ENCODE data around the gene RPL31. TPM values are rescaled to one million over a fixed set of nuclear protein-coding genes. Genes with fewer than 3 reads are reported as not detected.
A peak's percentile ranks its signal among the peaks of the same experiment; 100 is the strongest.

RPL31 gene
- total and polyA plus RNA-seq, 8 donors: 272 to 7,137 (median 1,362) TPM

DNA sequence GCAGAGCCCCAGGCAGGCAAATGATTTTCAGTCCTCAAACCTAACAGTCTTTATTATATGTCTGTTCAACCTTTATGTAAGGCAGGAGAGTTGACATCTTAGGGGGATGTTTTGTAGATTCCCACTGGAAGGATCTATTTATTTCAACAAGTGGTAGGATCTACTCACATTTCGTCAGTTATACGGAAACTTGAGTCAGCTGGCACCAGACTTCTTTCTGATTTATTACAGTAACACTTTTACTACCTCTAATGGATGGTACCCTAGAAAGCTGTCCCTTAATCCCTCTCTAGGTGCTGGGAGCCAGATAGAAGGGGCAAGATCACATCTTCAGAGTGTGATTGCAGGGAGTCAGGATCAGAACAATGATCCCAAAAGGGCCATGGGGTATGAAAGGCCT lies 2.1 kb upstream of the RPL31 start:
- Histone ChIP-seq H3K9me3 (no peaks in the 10 kb centered on the region), H3K27ac (no peak overlapping the region), H3K36me3 (peaks cover 21 to 36% (median 32%) of the 10 kb centered on the region in 4 donors), H3K4me3 (no peak overlapping the region), H3K4me1 (peaks cover 13 to 31% (median 25%) of the 10 kb centered on the region in 4 donors), H3K27me3 (no peaks in the 10 kb centered on the region)
- DNase-seq: no peak
- TF ChIP-seq EP300 (IDR thresholded peaks at IDR 0.05) (no peak), POLR2AphosphoS5 (IDR thresholded peaks at IDR 0.05) (no peak), POLR2A (IDR thresholded peaks at IDR 0.05) (no peak)
- TF ChIP-seq, protein P1, sequence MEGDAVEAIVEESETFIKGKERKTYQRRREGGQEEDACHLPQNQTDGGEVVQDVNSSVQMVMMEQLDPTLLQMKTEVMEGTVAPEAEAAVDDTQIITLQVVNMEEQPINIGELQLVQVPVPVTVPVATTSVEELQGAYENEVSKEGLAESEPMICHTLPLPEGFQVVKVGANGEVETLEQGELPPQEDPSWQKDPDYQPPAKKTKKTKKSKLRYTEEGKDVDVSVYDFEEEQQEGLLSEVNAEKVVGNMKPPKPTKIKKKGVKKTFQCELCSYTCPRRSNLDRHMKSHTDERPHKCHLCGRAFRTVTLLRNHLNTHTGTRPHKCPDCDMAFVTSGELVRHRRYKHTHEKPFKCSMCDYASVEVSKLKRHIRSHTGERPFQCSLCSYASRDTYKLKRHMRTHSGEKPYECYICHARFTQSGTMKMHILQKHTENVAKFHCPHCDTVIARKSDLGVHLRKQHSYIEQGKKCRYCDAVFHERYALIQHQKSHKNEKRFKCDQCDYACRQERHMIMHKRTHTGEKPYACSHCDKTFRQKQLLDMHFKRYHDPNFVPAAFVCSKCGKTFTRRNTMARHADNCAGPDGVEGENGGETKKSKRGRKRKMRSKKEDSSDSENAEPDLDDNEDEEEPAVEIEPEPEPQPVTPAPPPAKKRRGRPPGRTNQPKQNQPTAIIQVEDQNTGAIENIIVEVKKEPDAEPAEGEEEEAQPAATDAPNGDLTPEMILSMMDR (IDR thresholded peaks at IDR 0.05): no peak
- intact Hi-C loops (cut with DNase I; ENCODE audit: low total_unique reads): no loop called here
- 86 to 95% (median 92%) methylated on average over 2 of the region's 2 CpGs for WGBS, 5 donors

GRCh38 chr2:101002562-101003277 lies 631 bp downstream of the RPL31 start:
- Histone ChIP-seq H3K27ac (peak overlapping the region; percentile 87 to 94 (median 91)), H3K36me3 (peaks cover 41 to 43% (median 42%) of the 10 kb centered on the region in 4 donors), H3K4me1 (peaks cover 13 to 57% (median 37%) of the 10 kb centered on the region in 4 donors), H3K9me3 (no peaks in the 10 kb centered on the region), H3K27me3 (no peaks in the 10 kb centered on the region), H3K4me3 (peak overlapping the region; percentile 70 to 92 (median 82))
- 1% methylated on average over 23 to 26 of the region's 26 CpGs for WGBS, 5 donors
- intact Hi-C loops (cut with DNase I; ENCODE audit: low total_unique reads): no loop called here
- DNase-seq: no peak
- TF ChIP-seq POLR2AphosphoS5 (IDR thresholded peaks at IDR 0.05) (no peak), POLR2A (IDR thresholded peaks at IDR 0.05) (no peak), EP300 (IDR thresholded peaks at IDR 0.05) (no peak)

DNA sequence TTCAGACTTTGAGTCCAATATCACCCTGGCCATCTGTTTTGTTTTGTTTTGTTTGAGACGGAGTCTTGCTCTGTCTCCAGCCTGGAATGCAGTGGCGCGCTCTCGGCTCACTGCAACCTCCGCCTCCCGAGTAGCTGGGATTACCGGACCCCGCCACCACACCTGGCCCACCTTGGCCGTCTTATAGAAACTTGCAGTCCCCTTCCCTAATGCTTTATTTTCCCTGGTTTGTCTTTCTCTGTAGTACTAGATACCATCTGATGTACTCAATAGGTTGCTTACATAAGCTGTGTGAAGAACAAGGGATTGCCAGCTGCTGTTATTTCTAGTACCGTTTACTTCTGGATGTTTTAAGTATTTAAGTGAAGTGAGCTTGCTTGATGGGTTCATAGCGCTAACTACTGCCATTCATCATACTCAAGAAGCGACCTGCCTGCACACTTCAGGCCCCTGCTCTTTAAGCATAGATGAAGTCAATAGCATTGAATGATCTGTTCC lies 1.2 kb downstream of the RPL31 start:
- Histone ChIP-seq H3K4me1 (peaks cover 13 to 60% (median 39%) of the 10 kb centered on the region in 4 donors), H3K27ac (peak overlapping the region; percentile 11 to 94 (median 91)), H3K36me3 (peaks cover 47 to 48% (median 48%) of the 10 kb centered on the region in 4 donors), H3K9me3 (no peaks in the 10 kb centered on the region), H3K27me3 (no peaks in the 10 kb centered on the region), H3K4me3 (peak overlapping the region; percentile 70 to 92 (median 82))
- 9 to 15% (median 13%) methylated on average over 12 of the region's 12 CpGs for WGBS, 5 donors
- TF ChIP-seq EP300 (IDR thresholded peaks at IDR 0.05) (no peak), POLR2A (IDR thresholded peaks at IDR 0.05) (no peak), POLR2AphosphoS5 (IDR thresholded peaks at IDR 0.05) (no peak)
- TF ChIP-seq, protein P1 (IDR thresholded peaks at IDR 0.05): no peak
- DNase-seq: peak in 1 of 2 donors; percentile 44
- intact Hi-C loops (cut with DNase I; ENCODE audit: low total_unique reads): no loop called here

GRCh38 chr2:101004620-101005325 lies 2.7 kb downstream of the RPL31 start:
- peak overlapping the region in 2 of 5 donors; percentile 7 to 51 for H3K27ac ChIP-seq
- intact Hi-C loops (cut with DNase I; ENCODE audit: low total_unique reads): no loop called here
- H3K4me1 ChIP-seq: peaks cover 13 to 63% (median 40%) of the 10 kb centered on the region in 4 donors
- H3K27me3 ChIP-seq: no peaks in the 10 kb centered on the region
- H3K9me3 ChIP-seq: no peaks in the 10 kb centered on the region
- H3K4me3 ChIP-seq: peak overlapping the region in 2 of 4 donors; percentile 86 to 92
- no peak for DNase-seq
- TF ChIP-seq POLR2A (IDR thresholded peaks at IDR 0.05): no peak
- no peak for TF ChIP-seq EP300 (IDR thresholded peaks at IDR 0.05)
- TF ChIP-seq POLR2AphosphoS5 (IDR thresholded peaks at IDR 0.05): no peak
- TF ChIP-seq, protein P1 (IDR thresholded peaks at IDR 0.05): no peak
- 82 to 87% (median 87%) methylated on average over 12 of the region's 12 CpGs for WGBS, 5 donors
- peaks cover 53 to 63% (median 61%) of the 10 kb centered on the region in 4 donors for H3K36me3 ChIP-seq

Data from stomach (tissue), 9 donors.